H9 (cell line): Measurements from ENCODE around the gene APAF1. TPM values are rescaled to one million over a fixed set of nuclear protein-coding genes. Genes with fewer than 3 reads are reported as not detected.

ENCODE experiments used
- DNase-seq: peaks from one replicate; pipeline ENCODE4 v3.0.0-alpha.2; 2017
- H2AFZ ChIP-seq: one replicate; pipeline ENCODE4 v1.6.1; 2013; ENCODE audit warnings: mild to moderate bottlenecking, low read length, control low read depth, moderate library complexity
- H2AK5ac ChIP-seq: 2 replicates; pipeline ENCODE4 v1.6.1; 2013; ENCODE audit warnings: low read length, control low read depth, mixed read lengths; ENCODE audit not compliant: insufficient read length
- H2BK120ac ChIP-seq: one replicate; pipeline ENCODE4 v1.6.1; 2013; ENCODE audit warnings: low read depth, mild to moderate bottlenecking, low read length, control low read depth, inconsistent platforms; ENCODE audit not compliant: poor library complexity, severe bottlenecking
- H2BK12ac ChIP-seq: 2 replicates; pipeline ENCODE4 v1.6.1; 2013; ENCODE audit warnings: low read length, control low read depth, mixed read lengths, low read depth; ENCODE audit not compliant: insufficient read length
- H2BK15ac ChIP-seq: 2 replicates; pipeline ENCODE4 v1.6.1; 2013; ENCODE audit warnings: low read depth, low read length, control low read depth
- H2BK20ac ChIP-seq: one replicate; pipeline ENCODE4 v1.6.1; 2013; ENCODE audit warnings: low read depth, mild to moderate bottlenecking, low read length, control low read depth, inconsistent platforms; ENCODE audit not compliant: poor library complexity, severe bottlenecking
- H2BK5ac ChIP-seq: 2 replicates; pipeline ENCODE4 v1.6.1; 2013; ENCODE audit warnings: low read length, control low read depth, mixed read lengths; ENCODE audit not compliant: insufficient read length
- H3K14ac ChIP-seq: 2 replicates; pipeline ENCODE4 v1.6.1; 2013; ENCODE audit warnings: low read length, control low read depth; ENCODE audit not compliant: insufficient read depth
- H3K18ac ChIP-seq: 2 replicates; pipeline ENCODE4 v1.6.1; 2013; ENCODE audit warnings: low read depth, mild to moderate bottlenecking, mixed read lengths, low read length, control low read depth; ENCODE audit not compliant: insufficient read length
- H3K23ac ChIP-seq: 2 replicates; pipeline ENCODE4 v1.6.1; 2013; ENCODE audit warnings: low read length, control low read depth, mixed read lengths, low read depth; ENCODE audit not compliant: insufficient read length
- H3K23me2 ChIP-seq: 2 replicates; pipeline ENCODE4 v1.6.1; 2013; ENCODE audit warnings: low read depth, mild to moderate bottlenecking, mixed read lengths, low read length, control low read depth; ENCODE audit not compliant: insufficient read length, poor library complexity, severe bottlenecking
- H3K27ac ChIP-seq: 2 replicates; pipeline ENCODE4 v1.5.1; 2013; ENCODE audit warnings: low read length, control low read depth, mixed read lengths, low read depth; ENCODE audit not compliant: insufficient read length
- H3K27me3 ChIP-seq: 2 replicates; pipeline ENCODE4 v1.6.1; 2013; ENCODE audit warnings: low read length, control low read depth, inconsistent platforms; ENCODE audit not compliant: insufficient read depth
- H3K4ac ChIP-seq: 2 replicates; pipeline ENCODE4 v1.6.1; 2013; ENCODE audit warnings: low read depth, mild to moderate bottlenecking, control low read depth, inconsistent platforms, low read length, moderate library complexity
- H3K4me1 ChIP-seq: 2 replicates; pipeline ENCODE4 v1.6.1; 2013; ENCODE audit warnings: low read length, control low read depth, inconsistent platforms; ENCODE audit not compliant: insufficient read depth
- H3K4me2 ChIP-seq: 2 replicates; pipeline ENCODE4 v1.6.1; 2013; ENCODE audit warnings: low read length, control low read depth, mixed read lengths; ENCODE audit not compliant: insufficient read length, insufficient read depth
- H3K56ac ChIP-seq: 2 replicates; pipeline ENCODE4 v1.6.1; 2013; ENCODE audit warnings: low read depth, mild to moderate bottlenecking, mixed read lengths, low read length, control low read depth; ENCODE audit not compliant: insufficient read length
- H3K79me1 ChIP-seq: 2 replicates; pipeline ENCODE4 v1.6.1; 2013; ENCODE audit warnings: low read depth, mild to moderate bottlenecking, moderate library complexity, low read length, control low read depth, inconsistent platforms; ENCODE audit not compliant: insufficient read depth, poor library complexity, severe bottlenecking
- H3K79me2 ChIP-seq: 2 replicates; pipeline ENCODE4 v1.6.1; 2013; ENCODE audit warnings: low read length, control low read depth, inconsistent platforms; ENCODE audit not compliant: insufficient read depth
- H3K9ac ChIP-seq: 2 replicates; pipeline ENCODE4 v1.6.1; 2013; ENCODE audit warnings: low read length, control low read depth, mixed read lengths; ENCODE audit not compliant: insufficient read length; ENCODE audit errors: extremely low read depth
- H3K9me3 ChIP-seq: one replicate; pipeline ENCODE4 v1.6.1; 2013; ENCODE audit warnings: low read depth, low read length, inconsistent platforms; ENCODE audit not compliant: control insufficient read depth
- H3T11ph ChIP-seq: one replicate; pipeline ENCODE4 v1.6.1; 2013; ENCODE audit warnings: mild to moderate bottlenecking, low read length, control low read depth, inconsistent platforms
- H4K20me1 ChIP-seq: one replicate; pipeline ENCODE4 v1.6.1; 2013; ENCODE audit not compliant: control insufficient read depth, insufficient read length, insufficient read depth
- H4K5ac ChIP-seq: 2 replicates; pipeline ENCODE4 v1.6.1; 2013; ENCODE audit warnings: low read depth, mild to moderate bottlenecking, mixed read lengths, low read length, control low read depth; ENCODE audit not compliant: insufficient read length
- H4K8ac ChIP-seq: replicated peaks from 2 replicates; pipeline ENCODE4 v1.6.1; 2013; ENCODE audit warnings: low read length, control low read depth, mixed read lengths, low read depth; ENCODE audit not compliant: insufficient read length
- H4K91ac ChIP-seq: 2 replicates; pipeline ENCODE4 v1.6.1; 2013; ENCODE audit warnings: low read depth, mild to moderate bottlenecking, moderate library complexity, mixed read lengths, low read length, control low read depth; ENCODE audit not compliant: insufficient read length
- H3K27ac Mint-ChIP-seq, 3 experiments: 2 replicates in 2 of 3; 3 replicates in 1 of 3; pipeline ENCODE4 v1.8.0; 2020 to 2021; ENCODE audit warnings: mixed read lengths in 3 of 3, mild to moderate bottlenecking in 1 of 3, moderate library complexity in 1 of 3
- H3K27me3 Mint-ChIP-seq: 2 replicates; pipeline ENCODE4 v1.8.0; 2021; ENCODE audit warnings: low read depth, mild to moderate bottlenecking, moderate library complexity, mixed read lengths
- H3K36me3 Mint-ChIP-seq, 3 experiments: 2 replicates in 2 of 3; 3 replicates in 1 of 3; pipeline ENCODE4 v1.8.0; 2020 to 2021; ENCODE audit warnings: low read depth in 3 of 3, mixed read lengths in 3 of 3; ENCODE audit not compliant: insufficient read depth in 1 of 3
- H3K4me1 Mint-ChIP-seq, 2 experiments: 2 replicates each; pipeline ENCODE4 v1.8.0; 2020; ENCODE audit warnings: mixed read lengths in 2 of 2
- H3K4me3 Mint-ChIP-seq, 2 experiments: 2 replicates in 1 of 2; 3 replicates in 1 of 2; pipeline ENCODE4 v1.8.0; 2020 to 2021; ENCODE audit warnings: mild to moderate bottlenecking in 2 of 2, mixed read lengths in 2 of 2, moderate library complexity in 1 of 2
- H3K9me3 Mint-ChIP-seq, 2 experiments: 2 replicates in 1 of 2; 3 replicates in 1 of 2; pipeline ENCODE4 v1.8.0; 2020; ENCODE audit warnings: mild to moderate bottlenecking in 2 of 2, mixed read lengths in 2 of 2, moderate library complexity in 1 of 2
- WGBS: extraction: QIAGEN DNeasy Blood & Tissue Kit; methylation state at CpG from one replicate; pipeline ENCODE4 v1.1.7; 2013; ENCODE audit warnings: missing lambda C conversion rate, low lambda C conversion rate, mixed read lengths; ENCODE audit not compliant: insufficient read length; ENCODE audit errors: extremely low coverage; 5-methylcytosine and 5-hydroxymethylcytosine counted together
- total RNA-seq: library from RNA; stranded (reverse); gene quantifications from 2 replicates; pipeline ENCODE4 v1.2.1, GENCODE V29; 2021
- TF ChIP-seq, protein P1 (sequence below): fragments of 200-600 bp; sonication (generic); conservative IDR thresholded peaks from 3 replicates; pipeline ENCODE4 v1.8.0; 2021; ENCODE audit warnings: antibody characterized with exemption, mild to moderate bottlenecking

APAF1 gene
- total RNA-seq, 1 experiment from 2014 or later, result 16.5 TPM

DNA sequence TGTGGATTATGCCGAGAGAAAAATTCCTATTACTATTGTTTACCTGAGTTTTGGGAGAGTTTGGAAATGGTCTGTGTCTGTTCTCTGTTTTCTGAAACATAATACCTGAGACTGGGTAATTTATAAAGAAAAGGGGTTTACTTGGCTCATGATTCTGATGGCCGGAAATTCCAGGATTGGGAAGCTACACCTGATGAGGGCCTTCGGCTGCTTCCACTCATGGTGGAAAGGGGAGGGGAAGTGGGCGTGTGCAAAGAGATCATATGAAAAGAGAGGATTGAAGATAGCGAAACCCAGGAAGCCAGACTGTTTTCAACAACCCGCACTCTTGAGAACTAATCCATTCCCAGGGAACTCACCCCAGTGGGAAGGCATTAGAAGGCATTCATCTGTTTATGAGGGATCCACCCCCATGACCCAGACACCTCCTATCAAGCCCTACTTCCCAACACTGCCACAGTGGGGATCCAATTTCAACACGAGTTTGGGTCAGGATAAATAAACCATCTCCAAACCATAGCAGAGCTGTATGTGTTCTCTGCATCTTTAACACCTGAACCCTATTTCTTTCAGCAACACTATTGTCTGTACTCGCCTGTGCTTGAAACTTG, 51.1 kb downstream of the APAF1 start:
- Histone ChIP-seq H3K9ac (no peak overlapping the region), H3K79me1 (no peaks in the 10 kb centered on the region), H2BK5ac (no peak overlapping the region), H2AFZ (no peak overlapping the region), H4K5ac (no peak overlapping the region), H2BK12ac (no peak overlapping the region), H3K27ac (no peak overlapping the region), H3K23me2 (no peaks in the 10 kb centered on the region), H3K4me2 (no peak overlapping the region), H3K23ac (no peak overlapping the region), H4K8ac (no peak overlapping the region), H3K9me3 (no peaks in the 10 kb centered on the region), H2BK120ac (no peak overlapping the region), H4K91ac (no peak overlapping the region), H3K18ac (no peak overlapping the region), H3T11ph (no peak overlapping the region), H3K27me3 (no peaks in the 10 kb centered on the region), H2BK15ac (no peak overlapping the region), H3K4me1 (peaks cover 8% of the 10 kb centered on the region; the same call in 1 of the 2 replicates), H4K20me1 (no peaks in the 10 kb centered on the region), H3K79me2 (no peaks in the 10 kb centered on the region), H2AK5ac (no peak overlapping the region), H3K14ac (no peak overlapping the region), H3K56ac (no peak overlapping the region), H2BK20ac (no peak overlapping the region), H3K4ac (no peak overlapping the region)
- no peaks in the 10 kb centered on the region for H3K27me3 Mint-ChIP-seq
- H3K4me1 Mint-ChIP-seq, result peaks cover 21 to 22% of the 10 kb centered on the region in 2 experiments
- peak overlapping the region; percentile 72 to 82 (median 76) for H3K27ac Mint-ChIP-seq
- TF ChIP-seq, protein P1, sequence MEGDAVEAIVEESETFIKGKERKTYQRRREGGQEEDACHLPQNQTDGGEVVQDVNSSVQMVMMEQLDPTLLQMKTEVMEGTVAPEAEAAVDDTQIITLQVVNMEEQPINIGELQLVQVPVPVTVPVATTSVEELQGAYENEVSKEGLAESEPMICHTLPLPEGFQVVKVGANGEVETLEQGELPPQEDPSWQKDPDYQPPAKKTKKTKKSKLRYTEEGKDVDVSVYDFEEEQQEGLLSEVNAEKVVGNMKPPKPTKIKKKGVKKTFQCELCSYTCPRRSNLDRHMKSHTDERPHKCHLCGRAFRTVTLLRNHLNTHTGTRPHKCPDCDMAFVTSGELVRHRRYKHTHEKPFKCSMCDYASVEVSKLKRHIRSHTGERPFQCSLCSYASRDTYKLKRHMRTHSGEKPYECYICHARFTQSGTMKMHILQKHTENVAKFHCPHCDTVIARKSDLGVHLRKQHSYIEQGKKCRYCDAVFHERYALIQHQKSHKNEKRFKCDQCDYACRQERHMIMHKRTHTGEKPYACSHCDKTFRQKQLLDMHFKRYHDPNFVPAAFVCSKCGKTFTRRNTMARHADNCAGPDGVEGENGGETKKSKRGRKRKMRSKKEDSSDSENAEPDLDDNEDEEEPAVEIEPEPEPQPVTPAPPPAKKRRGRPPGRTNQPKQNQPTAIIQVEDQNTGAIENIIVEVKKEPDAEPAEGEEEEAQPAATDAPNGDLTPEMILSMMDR, result no peak
- peak; percentile 62 for DNase-seq
- H3K9me3 Mint-ChIP-seq, result no peaks in the 10 kb centered on the region
- H3K36me3 Mint-ChIP-seq, result peaks cover 0 to 19% (median 9%) of the 10 kb centered on the region in 3 experiments; a peak in 4 of 7 replicates
- peak overlapping the region; percentile 23 to 68; a peak in 4 of 5 replicates for H3K4me3 Mint-ChIP-seq
- whole genome bisulfite sequencing, result no CpG with 5 or more reads among the region's 8 CpGs
